ENCODE results near the gene ADGRA1. TPM values are rescaled to one million over a fixed set of nuclear protein-coding genes. Genes with fewer than 3 reads are reported as not detected.

ADGRA1 gene
- total and polyA plus RNA-seq, 3 experiments from 2014 or later = not detected

- no peak for DNase-seq
- Mint-ChIP-seq H3K27ac (no peak overlapping the region), H3K4me1 (no peaks in the 10 kb centered on the region), H3K9me3 (no peaks in the 10 kb centered on the region), H3K4me3 (no peak overlapping the region), H3K27me3 (peaks cover 0 to 7% of the 10 kb centered on the region in 2 donors), H3K36me3 (no peaks in the 10 kb centered on the region)
- H3K27me3 ChIP-seq (ENCODE audit: insufficient read depth, low read length, poor library complexity, severe bottlenecking) = no peaks in the 10 kb centered on the region
- no peak overlapping the region for H3K27ac ChIP-seq (ENCODE audit: low read depth, low read length)
- no peaks in the 10 kb centered on the region for H3K36me3 ChIP-seq (ENCODE audit: insufficient read depth, low read length)
- H3K4me3 ChIP-seq (ENCODE audit: low read length) = no peak overlapping the region
- ChIA-PET CTCF (interaction anchor here (0.9 kb wide), 1 partner anchor 10 kb away, joined by 3 read pairs; no protein-coding TSS in a partner anchor), POLR2A (no interaction called here)
- H3K9me3 ChIP-seq (ENCODE audit: low read length) = no peaks in the 10 kb centered on the region
- no peaks in the 10 kb centered on the region for H3K4me1 ChIP-seq (ENCODE audit: insufficient read depth, low read length)
Measured at GRCh38 chr10:133043541-133044225, 44.0 kb upstream of the ADGRA1 start.

- Histone ChIP-seq H3K4me3 (ENCODE audit: low read length) (no peak overlapping the region), H3K4me1 (ENCODE audit: insufficient read depth, low read length) (no peaks in the 10 kb centered on the region), H3K27me3 (ENCODE audit: insufficient read depth, low read length, poor library complexity, severe bottlenecking) (no peaks in the 10 kb centered on the region), H3K27ac (ENCODE audit: low read depth, low read length) (no peak overlapping the region), H3K9me3 (ENCODE audit: low read length) (no peaks in the 10 kb centered on the region), H3K36me3 (ENCODE audit: insufficient read depth, low read length) (no peaks in the 10 kb centered on the region)
- H3K4me1 Mint-ChIP-seq = no peaks in the 10 kb centered on the region
- ChIA-PET CTCF (interaction anchor here (0.9 kb wide), 1 partner anchor 9 kb away, joined by 3 read pairs; no protein-coding TSS in a partner anchor), POLR2A (no interaction called here)
- H3K9me3 Mint-ChIP-seq = no peaks in the 10 kb centered on the region
- peaks cover 0 to 7% of the 10 kb centered on the region in 2 donors for H3K27me3 Mint-ChIP-seq
- no peak overlapping the region for H3K27ac Mint-ChIP-seq
- no peak overlapping the region for H3K4me3 Mint-ChIP-seq
- DNase-seq = no peak
- H3K36me3 Mint-ChIP-seq = no peaks in the 10 kb centered on the region
Measured at GRCh38 chr10:133044401-133044811, 43.3 kb upstream of the ADGRA1 start.

DNA sequence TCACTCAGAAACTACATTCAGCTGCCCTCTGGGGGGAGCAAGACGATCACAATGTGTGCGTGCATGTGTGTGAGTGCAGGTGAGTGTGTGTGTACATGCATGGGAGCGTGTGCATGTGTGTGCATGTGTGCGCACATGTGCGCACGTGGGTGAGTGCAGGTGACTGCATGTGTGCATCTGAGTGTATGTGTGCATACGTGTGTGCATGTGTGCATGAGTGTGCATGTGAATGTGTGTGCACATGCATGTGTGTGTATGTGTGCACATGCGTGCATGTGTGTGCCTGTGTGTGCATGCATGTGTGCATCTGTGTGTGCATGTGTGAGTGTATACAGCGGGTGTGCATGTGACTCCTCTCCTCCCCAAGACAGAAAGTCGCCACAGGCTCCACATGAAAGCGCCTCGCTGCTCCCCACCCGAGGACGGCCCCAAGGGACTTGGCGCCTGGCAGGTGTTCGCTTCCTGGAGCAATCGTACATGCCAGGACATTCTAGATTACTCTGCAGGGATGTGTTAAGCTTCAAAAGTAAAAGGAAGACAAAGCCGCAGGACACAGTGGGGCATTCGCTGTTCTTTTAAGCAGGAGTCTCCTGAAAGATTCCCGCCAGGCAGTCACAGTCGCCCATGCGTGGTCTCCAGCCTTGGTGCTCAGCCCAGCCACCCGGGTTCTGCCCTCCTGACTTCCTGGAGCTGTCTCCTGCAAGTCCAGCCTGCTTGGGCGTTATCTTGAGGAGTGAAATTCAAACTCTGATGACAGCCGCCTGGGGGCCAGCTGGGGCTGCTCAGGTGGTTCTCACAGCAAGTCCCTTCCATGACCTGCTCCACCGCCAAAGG is 42.0 kb upstream of the ADGRA1 start:
- Mint-ChIP-seq H3K9me3 (no peaks in the 10 kb centered on the region), H3K27me3 (peaks cover 0 to 7% of the 10 kb centered on the region in 2 donors), H3K36me3 (no peaks in the 10 kb centered on the region), H3K4me1 (no peaks in the 10 kb centered on the region), H3K27ac (no peak overlapping the region), H3K4me3 (no peak overlapping the region)
- no peaks in the 10 kb centered on the region for H3K36me3 ChIP-seq (ENCODE audit: insufficient read depth, low read length)
- H3K9me3 ChIP-seq (ENCODE audit: low read length) = no peaks in the 10 kb centered on the region
- H3K27me3 ChIP-seq (ENCODE audit: insufficient read depth, low read length, poor library complexity, severe bottlenecking) = no peaks in the 10 kb centered on the region
- POLR2A ChIA-PET = no interaction called here
- H3K4me3 ChIP-seq (ENCODE audit: low read length) = no peak overlapping the region
- DNase-seq = no peak
- H3K27ac ChIP-seq (ENCODE audit: low read depth, low read length) = no peak overlapping the region
- H3K4me1 ChIP-seq (ENCODE audit: insufficient read depth, low read length) = no peaks in the 10 kb centered on the region
- CTCF ChIA-PET = no interaction called here

DNA sequence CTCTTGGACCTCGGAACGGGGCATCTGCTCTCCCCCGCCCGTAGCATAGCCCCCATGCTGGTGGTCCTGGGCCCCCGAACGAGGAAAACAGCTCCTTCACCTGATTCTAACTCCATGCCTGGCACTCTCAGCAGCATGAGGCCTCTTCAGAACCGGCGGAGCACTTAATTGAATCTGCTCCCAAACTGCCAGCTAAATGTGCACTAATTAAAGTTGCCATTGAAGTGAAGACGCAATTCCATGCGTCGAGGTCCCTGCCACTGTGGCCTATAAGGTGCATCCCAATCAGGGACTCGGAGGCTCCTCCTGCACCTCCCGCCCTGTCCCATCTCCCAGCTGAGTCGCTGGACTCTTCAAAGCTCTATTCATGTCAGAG is 41.3 kb upstream of the ADGRA1 start:
- H3K4me3 Mint-ChIP-seq = no peak overlapping the region
- no peaks in the 10 kb centered on the region for H3K9me3 Mint-ChIP-seq
- no peak overlapping the region for H3K27ac Mint-ChIP-seq
- H3K27me3 Mint-ChIP-seq = peaks cover 0 to 7% of the 10 kb centered on the region in 2 donors
- ChIA-PET POLR2A (no interaction called here), CTCF (no interaction called here)
- H3K4me1 ChIP-seq (ENCODE audit: insufficient read depth, low read length) = no peaks in the 10 kb centered on the region
- no peaks in the 10 kb centered on the region for H3K36me3 Mint-ChIP-seq
- no peaks in the 10 kb centered on the region for H3K4me1 Mint-ChIP-seq
- H3K27ac ChIP-seq (ENCODE audit: low read depth, low read length) = no peak overlapping the region
- no peak overlapping the region for H3K4me3 ChIP-seq (ENCODE audit: low read length)
- no peaks in the 10 kb centered on the region for H3K9me3 ChIP-seq (ENCODE audit: low read length)
- DNase-seq = no peak
- H3K27me3 ChIP-seq (ENCODE audit: insufficient read depth, low read length, poor library complexity, severe bottlenecking) = no peaks in the 10 kb centered on the region
- H3K36me3 ChIP-seq (ENCODE audit: insufficient read depth, low read length) = no peaks in the 10 kb centered on the region

DNA sequence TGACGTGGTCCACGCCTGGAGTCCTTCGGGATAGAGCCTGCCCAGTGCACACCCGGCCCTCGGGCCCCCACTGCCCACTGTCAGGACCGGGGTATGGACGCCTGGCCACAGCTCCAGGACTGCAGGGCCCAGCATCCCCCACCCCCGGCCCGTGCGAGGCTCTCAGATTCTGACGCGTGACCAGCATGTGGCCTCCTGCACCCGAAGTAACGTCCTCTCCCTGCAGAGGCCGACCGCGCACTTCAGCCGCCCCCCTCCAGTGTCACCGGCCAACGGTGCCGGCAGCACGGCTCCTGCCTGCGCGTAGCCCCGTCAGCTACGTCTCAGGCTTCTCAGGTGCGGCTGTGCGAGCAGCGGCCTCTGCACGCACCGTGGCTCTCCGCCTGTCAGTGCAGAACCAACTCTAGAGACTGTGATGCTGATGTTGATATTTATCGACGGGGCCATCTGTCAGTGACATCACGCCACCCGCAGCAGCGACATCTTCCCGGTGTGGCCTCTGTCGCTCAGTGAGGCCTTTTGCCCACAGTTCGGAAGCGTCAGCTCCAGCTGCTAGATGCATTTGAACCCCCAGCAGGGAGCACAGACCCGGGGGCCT is 40.1 kb upstream of the ADGRA1 start:
- Histone ChIP-seq H3K9me3 (ENCODE audit: low read length) (no peaks in the 10 kb centered on the region), H3K4me1 (ENCODE audit: insufficient read depth, low read length) (no peaks in the 10 kb centered on the region), H3K27ac (ENCODE audit: low read depth, low read length) (no peak overlapping the region), H3K36me3 (ENCODE audit: insufficient read depth, low read length) (no peaks in the 10 kb centered on the region), H3K4me3 (ENCODE audit: low read length) (no peak overlapping the region), H3K27me3 (ENCODE audit: insufficient read depth, low read length, poor library complexity, severe bottlenecking) (no peaks in the 10 kb centered on the region)
- Mint-ChIP-seq H3K4me1 (no peaks in the 10 kb centered on the region), H3K27ac (no peak overlapping the region), H3K4me3 (no peak overlapping the region), H3K36me3 (no peaks in the 10 kb centered on the region), H3K9me3 (no peaks in the 10 kb centered on the region), H3K27me3 (peaks cover 0 to 7% of the 10 kb centered on the region in 2 donors)
- ChIA-PET POLR2A (no interaction called here), CTCF (no interaction called here)
- DNase-seq = no peak

GRCh38 chr10:133048266-133048665 is 39.5 kb upstream of the ADGRA1 start:
- ChIA-PET POLR2A (no interaction called here), CTCF (no interaction called here)
- no peak overlapping the region for H3K4me3 ChIP-seq (ENCODE audit: low read length)
- H3K9me3 ChIP-seq (ENCODE audit: low read length) = no peaks in the 10 kb centered on the region
- Mint-ChIP-seq H3K4me3 (no peak overlapping the region), H3K4me1 (no peaks in the 10 kb centered on the region), H3K9me3 (no peaks in the 10 kb centered on the region), H3K27me3 (peaks cover 0 to 7% of the 10 kb centered on the region in 2 donors), H3K36me3 (no peaks in the 10 kb centered on the region), H3K27ac (no peak overlapping the region)
- H3K27ac ChIP-seq (ENCODE audit: low read depth, low read length) = no peak overlapping the region
- H3K36me3 ChIP-seq (ENCODE audit: insufficient read depth, low read length) = no peaks in the 10 kb centered on the region
- H3K4me1 ChIP-seq (ENCODE audit: insufficient read depth, low read length) = no peaks in the 10 kb centered on the region
- H3K27me3 ChIP-seq (ENCODE audit: insufficient read depth, low read length, poor library complexity, severe bottlenecking) = no peaks in the 10 kb centered on the region
- no peak for DNase-seq

DNA sequence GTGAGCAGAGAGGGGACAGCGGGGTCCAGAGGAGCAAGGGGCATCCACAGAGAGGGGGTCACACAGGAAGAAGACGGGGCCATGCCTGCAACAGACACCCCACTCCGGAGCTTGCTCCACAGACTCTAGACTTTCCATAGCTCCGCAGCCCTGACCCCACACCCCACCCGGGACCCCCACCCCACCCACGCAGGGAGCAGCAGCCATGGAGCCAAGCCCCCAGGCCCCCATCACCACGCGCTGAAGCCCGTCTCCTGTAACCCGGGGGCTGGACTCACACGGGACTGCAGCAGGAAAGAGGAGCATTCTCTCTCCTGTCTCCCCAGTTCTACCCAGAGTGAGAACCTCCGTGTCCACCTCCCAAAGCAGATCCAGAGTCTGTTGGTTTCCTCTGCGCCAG is 38.8 kb upstream of the ADGRA1 start:
- no peak overlapping the region for H3K27ac Mint-ChIP-seq
- ChIA-PET CTCF (no interaction called here), POLR2A (no interaction called here)

DNA sequence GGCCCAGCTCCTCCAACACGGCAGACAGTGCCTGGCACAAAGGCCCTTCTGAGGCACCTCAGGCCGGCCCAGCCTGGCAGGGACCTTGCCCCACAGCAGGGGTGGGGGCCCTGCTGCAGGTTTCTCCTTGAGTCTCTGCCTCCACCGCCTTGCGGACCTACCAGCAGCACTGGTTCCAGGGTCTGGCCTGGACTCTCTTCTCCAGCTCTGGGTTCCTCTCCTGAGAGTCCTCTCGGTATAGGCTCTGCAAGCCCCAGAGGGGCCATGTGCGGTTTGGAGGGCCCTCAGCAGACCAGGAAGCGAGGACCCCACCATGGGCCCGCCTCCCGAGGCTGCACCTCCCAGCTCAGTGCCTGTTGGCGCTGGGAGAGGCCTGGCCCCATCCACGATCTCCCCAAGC is 38.1 kb upstream of the ADGRA1 start:
- Mint-ChIP-seq H3K36me3 (no peaks in the 10 kb centered on the region), H3K4me3 (no peak overlapping the region), H3K9me3 (no peaks in the 10 kb centered on the region), H3K27me3 (peaks cover 0 to 7% of the 10 kb centered on the region in 2 donors), H3K27ac (no peak overlapping the region), H3K4me1 (no peaks in the 10 kb centered on the region)
- CTCF ChIA-PET = no interaction called here
- Histone ChIP-seq H3K4me1 (ENCODE audit: insufficient read depth, low read length) (no peaks in the 10 kb centered on the region), H3K27ac (ENCODE audit: low read depth, low read length) (no peak overlapping the region), H3K4me3 (ENCODE audit: low read length) (no peak overlapping the region), H3K9me3 (ENCODE audit: low read length) (no peaks in the 10 kb centered on the region), H3K36me3 (ENCODE audit: insufficient read depth, low read length) (no peaks in the 10 kb centered on the region), H3K27me3 (ENCODE audit: insufficient read depth, low read length, poor library complexity, severe bottlenecking) (no peaks in the 10 kb centered on the region)
- POLR2A ChIA-PET = no interaction called here
- no peak for DNase-seq

More for the DNA sequence above, 38.8 kb upstream of the ADGRA1 start:
- DNase-seq = no peak
- Histone ChIP-seq H3K27ac (ENCODE audit: low read depth, low read length) (no peak overlapping the region), H3K4me3 (ENCODE audit: low read length) (no peak overlapping the region), H3K27me3 (ENCODE audit: insufficient read depth, low read length, poor library complexity, severe bottlenecking) (no peaks in the 10 kb centered on the region), H3K9me3 (ENCODE audit: low read length) (no peaks in the 10 kb centered on the region), H3K4me1 (ENCODE audit: insufficient read depth, low read length) (no peaks in the 10 kb centered on the region), H3K36me3 (ENCODE audit: insufficient read depth, low read length) (no peaks in the 10 kb centered on the region)
- no peaks in the 10 kb centered on the region for H3K9me3 Mint-ChIP-seq
- peaks cover 0 to 7% of the 10 kb centered on the region in 2 donors for H3K27me3 Mint-ChIP-seq
- H3K4me3 Mint-ChIP-seq = no peak overlapping the region
- H3K36me3 Mint-ChIP-seq = no peaks in the 10 kb centered on the region
- no peaks in the 10 kb centered on the region for H3K4me1 Mint-ChIP-seq
